Measurements from ENCODE around the gene IGFBP5.

The IGFBP5 gene

GRCh38 chr2:216635701-216636550, 59.4 kb downstream of the IGFBP5 start:
- peaks cover 19% of the 10 kb centered on the region for H3K27me3 ChIP-seq (replicated peaks; ENCODE audit: control insufficient read depth, insufficient read depth, low read length, poor library complexity, severe bottlenecking)
- no peak overlapping the region for H3K27ac ChIP-seq (ENCODE audit: insufficient read depth, low read length, poor library complexity, severe bottlenecking)
- H3K9me3 ChIP-seq (ENCODE audit: control insufficient read depth, low read length), result no peaks in the 10 kb centered on the region
- no peak overlapping the region for H3K4me3 ChIP-seq (ENCODE audit: insufficient read depth, low read depth, low read length, poor library complexity, severe bottlenecking)
- DNase-seq, result no peak
- H3K36me3 ChIP-seq (ENCODE audit: control insufficient read depth, insufficient read depth, low read length), result no peaks in the 10 kb centered on the region
- peaks cover 9% of the 10 kb centered on the region for H3K4me1 ChIP-seq (ENCODE audit: control insufficient read depth, insufficient read depth, low read length, poor library complexity, severe bottlenecking)

GRCh38 chr2:216635171-216635570, 60.2 kb downstream of the IGFBP5 start:
- H3K27ac ChIP-seq (ENCODE audit: insufficient read depth, low read length, poor library complexity, severe bottlenecking), result no peak overlapping the region
- no peak overlapping the region for H3K4me3 ChIP-seq (ENCODE audit: insufficient read depth, low read depth, low read length, poor library complexity, severe bottlenecking)
- no peak for DNase-seq

GRCh38 chr2:216634370-216635148, 60.8 kb downstream of the IGFBP5 start:
- H3K27me3 ChIP-seq (replicated peaks; ENCODE audit: control insufficient read depth, insufficient read depth, low read length, poor library complexity, severe bottlenecking), result peaks cover 19% of the 10 kb centered on the region
- no peaks in the 10 kb centered on the region for H3K9me3 ChIP-seq (ENCODE audit: control insufficient read depth, low read length)
- no peak overlapping the region for H3K27ac ChIP-seq (ENCODE audit: insufficient read depth, low read length, poor library complexity, severe bottlenecking)
- no peak for DNase-seq
- peaks cover 9% of the 10 kb centered on the region for H3K4me1 ChIP-seq (ENCODE audit: control insufficient read depth, insufficient read depth, low read length, poor library complexity, severe bottlenecking)
- H3K36me3 ChIP-seq (ENCODE audit: control insufficient read depth, insufficient read depth, low read length), result no peaks in the 10 kb centered on the region
- H3K4me3 ChIP-seq (ENCODE audit: insufficient read depth, low read depth, low read length, poor library complexity, severe bottlenecking), result no peak overlapping the region

More at GRCh38 chr2:216635171-216635570, 60.2 kb downstream of the IGFBP5 start:
- Histone ChIP-seq H3K4me1 (ENCODE audit: control insufficient read depth, insufficient read depth, low read length, poor library complexity, severe bottlenecking) (peaks cover 9% of the 10 kb centered on the region), H3K9me3 (ENCODE audit: control insufficient read depth, low read length) (no peaks in the 10 kb centered on the region), H3K27me3 (replicated peaks; ENCODE audit: control insufficient read depth, insufficient read depth, low read length, poor library complexity, severe bottlenecking) (peaks cover 19% of the 10 kb centered on the region), H3K36me3 (ENCODE audit: control insufficient read depth, insufficient read depth, low read length) (no peaks in the 10 kb centered on the region)

GRCh38 chr2:216633616-216634369, 61.6 kb downstream of the IGFBP5 start:
- Histone ChIP-seq H3K4me3 (ENCODE audit: insufficient read depth, low read depth, low read length, poor library complexity, severe bottlenecking) (no peak overlapping the region), H3K36me3 (ENCODE audit: control insufficient read depth, insufficient read depth, low read length) (no peaks in the 10 kb centered on the region), H3K27ac (ENCODE audit: insufficient read depth, low read length, poor library complexity, severe bottlenecking) (no peak overlapping the region), H3K9me3 (ENCODE audit: control insufficient read depth, low read length) (no peaks in the 10 kb centered on the region), H3K27me3 (replicated peaks; ENCODE audit: control insufficient read depth, insufficient read depth, low read length, poor library complexity, severe bottlenecking) (peaks cover 19% of the 10 kb centered on the region), H3K4me1 (ENCODE audit: control insufficient read depth, insufficient read depth, low read length, poor library complexity, severe bottlenecking) (peaks cover 9% of the 10 kb centered on the region)
- no peak for DNase-seq

- H3K4me3 ChIP-seq (ENCODE audit: insufficient read depth, low read depth, low read length, poor library complexity, severe bottlenecking), result no peak within 1 kb of the TSS
- peaks cover 19% of the 10 kb centered on the region for H3K27me3 ChIP-seq (replicated peaks; ENCODE audit: control insufficient read depth, insufficient read depth, low read length, poor library complexity, severe bottlenecking)
- no peak within 1 kb of the TSS for H3K27ac ChIP-seq (ENCODE audit: insufficient read depth, low read length, poor library complexity, severe bottlenecking)
- DNase-seq, result no peak
- H3K4me1 ChIP-seq (ENCODE audit: control insufficient read depth, insufficient read depth, low read length, poor library complexity, severe bottlenecking), result peaks cover 9% of the 10 kb centered on the region
- H3K36me3 ChIP-seq (ENCODE audit: control insufficient read depth, insufficient read depth, low read length), result no peaks in the 10 kb centered on the region
- H3K9me3 ChIP-seq (ENCODE audit: control insufficient read depth, low read length), result no peaks in the 10 kb centered on the region
Measured at GRCh38 chr2:216632952-216633615, 62.3 kb downstream of the IGFBP5 start, which contains the start of gene IGFBP2. Gene IGFBP2, plus strand, starts transcription at chr2:216633420. Its CDS starts 104 bp downstream, at chr2:216633524.

- no peaks in the 10 kb centered on the region for H3K9me3 ChIP-seq (ENCODE audit: control insufficient read depth, low read length)
- H3K27me3 ChIP-seq (replicated peaks; ENCODE audit: control insufficient read depth, insufficient read depth, low read length, poor library complexity, severe bottlenecking), result peaks cover 19% of the 10 kb centered on the region
- no peak overlapping the region for H3K4me3 ChIP-seq (ENCODE audit: insufficient read depth, low read depth, low read length, poor library complexity, severe bottlenecking)
- DNase-seq, result no peak
- peaks cover 9% of the 10 kb centered on the region for H3K4me1 ChIP-seq (ENCODE audit: control insufficient read depth, insufficient read depth, low read length, poor library complexity, severe bottlenecking)
- H3K27ac ChIP-seq (ENCODE audit: insufficient read depth, low read length, poor library complexity, severe bottlenecking), result no peak overlapping the region
- no peaks in the 10 kb centered on the region for H3K36me3 ChIP-seq (ENCODE audit: control insufficient read depth, insufficient read depth, low read length)
Measured at GRCh38 chr2:216632346-216632951, 62.9 kb downstream of the IGFBP5 start.

- Histone ChIP-seq H3K4me1 (ENCODE audit: control insufficient read depth, insufficient read depth, low read length, poor library complexity, severe bottlenecking) (peaks cover 9% of the 10 kb centered on the region), H3K27me3 (replicated peaks; ENCODE audit: control insufficient read depth, insufficient read depth, low read length, poor library complexity, severe bottlenecking) (peaks cover 9% of the 10 kb centered on the region), H3K9me3 (ENCODE audit: control insufficient read depth, low read length) (no peaks in the 10 kb centered on the region), H3K27ac (ENCODE audit: insufficient read depth, low read length, poor library complexity, severe bottlenecking) (no peak overlapping the region), H3K4me3 (ENCODE audit: insufficient read depth, low read depth, low read length, poor library complexity, severe bottlenecking) (no peak overlapping the region), H3K36me3 (ENCODE audit: control insufficient read depth, insufficient read depth, low read length) (no peaks in the 10 kb centered on the region)
- DNase-seq, result no peak
Measured at GRCh38 chr2:216629784-216630183, 65.6 kb downstream of the IGFBP5 start.

GRCh38 chr2:216626875-216627245, 68.5 kb downstream of the IGFBP5 start:
- no peak overlapping the region for H3K27ac ChIP-seq (ENCODE audit: insufficient read depth, low read length, poor library complexity, severe bottlenecking)
- no peak overlapping the region for H3K4me3 ChIP-seq (ENCODE audit: insufficient read depth, low read depth, low read length, poor library complexity, severe bottlenecking)
- H3K27me3 ChIP-seq (replicated peaks; ENCODE audit: control insufficient read depth, insufficient read depth, low read length, poor library complexity, severe bottlenecking), result no peaks in the 10 kb centered on the region
- H3K36me3 ChIP-seq (ENCODE audit: control insufficient read depth, insufficient read depth, low read length), result no peaks in the 10 kb centered on the region
- no peak for DNase-seq
- no peaks in the 10 kb centered on the region for H3K9me3 ChIP-seq (ENCODE audit: control insufficient read depth, low read length)
- H3K4me1 ChIP-seq (ENCODE audit: control insufficient read depth, insufficient read depth, low read length, poor library complexity, severe bottlenecking), result no peaks in the 10 kb centered on the region

GRCh38 chr2:216626168-216626874, 69.0 kb downstream of the IGFBP5 start:
- H3K9me3 ChIP-seq (ENCODE audit: control insufficient read depth, low read length), result no peaks in the 10 kb centered on the region
- no peaks in the 10 kb centered on the region for H3K4me1 ChIP-seq (ENCODE audit: control insufficient read depth, insufficient read depth, low read length, poor library complexity, severe bottlenecking)
- H3K27me3 ChIP-seq (replicated peaks; ENCODE audit: control insufficient read depth, insufficient read depth, low read length, poor library complexity, severe bottlenecking), result no peaks in the 10 kb centered on the region
- no peak overlapping the region for H3K27ac ChIP-seq (ENCODE audit: insufficient read depth, low read length, poor library complexity, severe bottlenecking)
- no peak for DNase-seq
- H3K36me3 ChIP-seq (ENCODE audit: control insufficient read depth, insufficient read depth, low read length), result no peaks in the 10 kb centered on the region
- H3K4me3 ChIP-seq (ENCODE audit: insufficient read depth, low read depth, low read length, poor library complexity, severe bottlenecking), result no peak overlapping the region

All from effector memory CD4-positive, alpha-beta T cell (primary cell).